ENCODE data around the gene ANAPC1. TPM values are rescaled to one million over a fixed set of nuclear protein-coding genes. Genes with fewer than 3 reads are reported as not detected.
A peak's percentile ranks its signal among the peaks of the same experiment; 100 is the strongest.

ANAPC1 gene
- total RNA-seq, 1 donor from 2014 or later = 52.9 TPM

GRCh38 chr2:111903516-111903915, 19.5 kb upstream of the ANAPC1 start:
- Mint-ChIP-seq H3K27me3 (no peaks in the 10 kb centered on the region), H3K4me3 (peak overlapping the region; percentile 77), H3K9me3 (no peaks in the 10 kb centered on the region), H3K36me3 (peaks cover 13% of the 10 kb centered on the region), H3K4me1 (ENCODE audit: unreplicated experiment) (peaks cover 47% of the 10 kb centered on the region), H3K27ac (no peak overlapping the region)
- DNase-seq (ENCODE audit: extremely low spot score, unreplicated experiment) = no peak
- TF ChIP-seq CTCF (conservative IDR thresholded peaks at IDR 0.05) = no peak

GRCh38 chr2:111900859-111901258, 16.9 kb upstream of the ANAPC1 start:
- peak overlapping the region; percentile 90 for H3K4me3 Mint-ChIP-seq
- peak; percentile 54 for TF ChIP-seq CTCF (conservative IDR thresholded peaks at IDR 0.05)

GRCh38 chr2:111898703-111899514, 14.9 kb upstream of the ANAPC1 start:
- H3K27ac Mint-ChIP-seq = peak overlapping the region; percentile 76
- no peak for TF ChIP-seq CTCF (conservative IDR thresholded peaks at IDR 0.05)

More at GRCh38 chr2:111900859-111901258, 16.9 kb upstream of the ANAPC1 start:
- H3K9me3 Mint-ChIP-seq = no peaks in the 10 kb centered on the region
- H3K27ac Mint-ChIP-seq = peak overlapping the region; percentile 42
- no peak for DNase-seq (ENCODE audit: extremely low spot score, unreplicated experiment)
- H3K36me3 Mint-ChIP-seq = peaks cover 7% of the 10 kb centered on the region
- peaks cover 33% of the 10 kb centered on the region for H3K4me1 Mint-ChIP-seq (ENCODE audit: unreplicated experiment)
- H3K27me3 Mint-ChIP-seq = no peaks in the 10 kb centered on the region

GRCh38 chr2:111897924-111898702, 14.1 kb upstream of the ANAPC1 start, which contains the start of gene MERTK:
Gene MERTK (plus strand): TSS chr2:111898607. CDS start chr2:111898736, 129 bp downstream.
- Mint-ChIP-seq H3K36me3 (peaks cover 3% of the 10 kb centered on the region), H3K4me1 (ENCODE audit: unreplicated experiment) (peaks cover 21% of the 10 kb centered on the region), H3K4me3 (peak within 1 kb of the TSS; percentile 93), H3K27me3 (no peaks in the 10 kb centered on the region), H3K27ac (peak within 1 kb of the TSS; percentile 81), H3K9me3 (no peaks in the 10 kb centered on the region)
- DNase-seq (ENCODE audit: extremely low spot score, unreplicated experiment) = peak; percentile 91
- peak; percentile 68 for TF ChIP-seq CTCF (conservative IDR thresholded peaks at IDR 0.05)

More at GRCh38 chr2:111898703-111899514, 14.9 kb upstream of the ANAPC1 start:
- Mint-ChIP-seq H3K4me3 (peak overlapping the region; percentile 90), H3K9me3 (no peaks in the 10 kb centered on the region), H3K27me3 (no peaks in the 10 kb centered on the region), H3K4me1 (ENCODE audit: unreplicated experiment) (peaks cover 29% of the 10 kb centered on the region), H3K36me3 (peaks cover 5% of the 10 kb centered on the region)
- DNase-seq (ENCODE audit: extremely low spot score, unreplicated experiment) = no peak

GRCh38 chr2:111897630-111897923, 13.6 kb upstream of the ANAPC1 start:
- Mint-ChIP-seq H3K27me3 (no peaks in the 10 kb centered on the region), H3K4me1 (ENCODE audit: unreplicated experiment) (peaks cover 17% of the 10 kb centered on the region), H3K9me3 (no peaks in the 10 kb centered on the region), H3K4me3 (peak overlapping the region; percentile 93), H3K27ac (peak overlapping the region; percentile 81), H3K36me3 (no peaks in the 10 kb centered on the region)
- TF ChIP-seq CTCF (conservative IDR thresholded peaks at IDR 0.05) = no peak
- no peak for DNase-seq (ENCODE audit: extremely low spot score, unreplicated experiment)

Data from type B pancreatic cell (in vitro differentiated cells).